Stimulated activated CD8-positive, alpha-beta memory T cell treated with anti-CD3 and anti-CD28 coated beads, Interleukin-12 subunit alpha, Interleukin-12 subunit beta, amount 100 ng/mL, for 4 hours (primary cell): ENCODE measurements around the gene PTPN13.

Experiments used
- DNase-seq: peaks from one replicate; pipeline ENCODE4 v3.0.0-alpha.2; 2020; ENCODE audit warnings: low read depth

PTPN13 gene

DNA sequence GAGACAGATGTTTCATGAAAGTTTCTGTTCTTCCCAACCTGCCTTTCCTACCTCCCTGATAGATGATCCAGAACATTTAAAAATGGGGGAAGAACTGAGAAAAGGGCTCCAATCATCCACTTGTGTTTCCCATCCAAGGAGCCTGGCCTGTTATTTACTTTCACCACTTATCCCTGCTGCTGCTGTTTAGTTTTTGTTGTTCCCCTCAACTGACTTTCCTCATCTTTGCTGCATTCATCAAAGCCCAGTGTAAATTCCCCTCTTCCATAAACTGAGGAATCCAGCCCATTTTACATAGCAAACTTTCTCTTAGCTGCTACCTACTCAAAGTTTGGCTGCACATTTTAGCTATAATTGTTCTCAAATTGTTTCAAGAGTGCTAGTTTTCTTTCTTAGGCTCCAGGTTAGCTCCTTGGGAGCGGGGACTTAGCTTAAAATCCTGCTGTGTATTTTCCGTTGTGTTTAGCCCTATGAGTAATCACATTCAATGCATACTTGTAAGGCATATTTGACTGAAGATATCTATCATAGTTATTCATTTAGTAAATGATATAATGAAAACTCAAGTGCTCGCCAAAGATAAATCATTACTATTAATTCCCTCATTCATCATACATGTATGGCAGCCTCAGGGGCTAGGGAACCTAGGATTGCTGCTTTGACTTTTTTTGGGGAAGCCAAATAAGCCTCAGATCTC lies 1.4 kb upstream of the PTPN13 start:
- DNase-seq = no peak

DNA sequence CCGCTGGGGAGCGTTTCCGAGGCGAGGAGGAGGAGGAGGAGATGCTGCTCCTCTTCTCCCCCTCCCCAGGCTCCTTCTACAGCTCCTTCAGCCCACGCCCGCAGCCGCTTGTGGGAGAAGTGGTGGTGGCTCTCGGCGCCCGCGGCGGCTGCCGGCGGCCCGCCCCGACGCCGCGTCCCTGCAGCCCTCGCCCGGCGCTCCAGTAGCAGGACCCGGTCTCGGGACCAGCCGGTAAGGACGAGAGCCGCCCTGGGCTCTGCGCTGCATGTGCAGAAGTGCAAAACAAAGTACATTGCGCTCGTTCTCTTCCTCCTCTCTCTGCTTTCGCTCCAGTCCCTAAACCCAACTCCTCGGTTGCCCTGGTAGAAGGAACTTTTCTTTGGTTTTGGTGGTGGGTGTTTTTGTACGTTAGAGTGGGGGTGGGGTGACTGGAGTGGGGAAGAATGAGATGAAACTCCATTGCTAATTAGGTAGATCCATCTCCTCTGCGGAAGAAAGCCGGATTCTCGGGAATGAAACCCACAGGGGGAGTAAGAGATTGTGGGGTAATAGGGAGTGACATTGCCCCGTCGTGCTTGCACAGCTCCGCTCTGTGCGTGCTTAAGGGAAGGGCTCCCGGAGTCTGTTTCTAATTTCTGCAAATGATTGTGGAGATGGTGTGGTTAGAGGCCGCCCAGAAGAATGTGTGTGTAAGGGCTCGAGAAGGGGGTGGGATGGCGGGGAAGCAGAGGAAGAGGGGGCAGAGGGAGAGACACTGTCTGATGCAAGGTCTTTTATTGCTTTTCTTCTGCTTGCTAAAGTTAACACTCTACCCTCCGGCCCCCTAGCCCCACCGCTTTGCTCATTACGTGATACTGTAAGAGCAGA lies 677 bp downstream of the PTPN13 start:
- DNase-seq = no peak

DNA sequence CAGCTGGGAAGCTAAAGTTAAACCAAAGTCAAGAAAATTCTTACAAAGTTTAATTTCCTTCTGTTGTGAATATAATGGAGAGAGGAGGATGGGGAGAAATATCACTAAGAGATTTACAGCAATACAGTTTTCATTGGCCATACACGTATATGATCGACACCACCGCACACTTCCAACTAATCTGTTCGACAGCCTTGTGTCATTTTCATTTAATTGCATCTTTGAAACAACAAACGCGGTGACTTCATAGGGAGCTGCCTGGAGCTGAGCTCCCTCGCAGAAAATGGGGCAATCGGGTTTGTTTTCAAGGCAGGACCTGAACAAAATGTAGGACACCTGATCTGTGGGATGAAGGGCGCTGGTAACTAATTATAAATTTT lies 1.3 kb downstream of the PTPN13 start:
- no peak for DNase-seq

DNA sequence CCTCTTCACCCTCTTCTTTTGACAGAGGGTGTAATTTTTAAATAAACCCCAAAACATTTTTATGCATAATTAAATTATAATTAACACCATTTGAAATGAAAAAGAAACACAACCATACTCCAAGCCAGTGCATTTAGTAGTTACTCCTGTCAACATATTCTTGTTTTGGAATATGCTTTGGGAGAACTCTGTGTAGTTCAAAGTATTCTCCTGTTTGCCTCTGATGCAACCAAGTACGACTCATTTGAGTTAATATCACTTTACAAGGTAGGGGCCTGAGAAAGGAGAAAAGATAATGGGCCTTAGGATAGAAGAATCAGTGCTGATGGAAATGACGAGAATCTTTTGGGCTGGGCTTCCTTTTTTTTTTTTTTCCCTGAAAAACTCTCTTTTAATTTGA lies 2.7 kb downstream of the PTPN13 start:
- no peak for DNase-seq

DNA sequence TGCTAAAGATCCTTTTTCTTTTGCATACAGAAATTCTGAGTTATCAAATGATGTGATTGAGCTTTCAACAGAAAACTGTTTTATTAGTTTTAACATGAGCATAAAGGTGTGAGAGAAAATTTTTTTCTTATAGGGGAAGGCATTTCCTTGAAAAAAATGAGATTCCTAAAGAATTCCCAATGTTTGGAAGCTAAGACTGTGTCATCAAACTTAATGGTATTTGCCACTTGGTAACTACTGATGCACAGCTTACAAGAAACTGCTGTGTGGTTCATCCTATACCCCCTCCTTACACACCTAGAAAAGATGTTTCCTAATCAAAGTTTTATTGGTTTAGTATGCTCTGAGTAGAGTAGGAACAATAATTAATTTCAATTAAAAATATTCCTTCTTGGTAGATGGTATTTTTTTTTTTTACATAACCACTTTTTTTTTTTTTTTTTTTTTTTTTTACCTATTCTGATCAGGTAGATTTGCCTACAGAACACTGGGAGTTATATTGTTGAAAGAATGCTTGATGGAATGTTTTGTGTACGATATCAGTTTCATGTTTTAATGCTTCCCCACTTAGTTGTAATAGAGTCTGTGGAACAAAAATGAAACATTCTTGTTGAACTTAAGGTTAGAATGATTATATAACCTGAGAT lies 6.0 kb downstream of the PTPN13 start:
- no peak for DNase-seq

DNA sequence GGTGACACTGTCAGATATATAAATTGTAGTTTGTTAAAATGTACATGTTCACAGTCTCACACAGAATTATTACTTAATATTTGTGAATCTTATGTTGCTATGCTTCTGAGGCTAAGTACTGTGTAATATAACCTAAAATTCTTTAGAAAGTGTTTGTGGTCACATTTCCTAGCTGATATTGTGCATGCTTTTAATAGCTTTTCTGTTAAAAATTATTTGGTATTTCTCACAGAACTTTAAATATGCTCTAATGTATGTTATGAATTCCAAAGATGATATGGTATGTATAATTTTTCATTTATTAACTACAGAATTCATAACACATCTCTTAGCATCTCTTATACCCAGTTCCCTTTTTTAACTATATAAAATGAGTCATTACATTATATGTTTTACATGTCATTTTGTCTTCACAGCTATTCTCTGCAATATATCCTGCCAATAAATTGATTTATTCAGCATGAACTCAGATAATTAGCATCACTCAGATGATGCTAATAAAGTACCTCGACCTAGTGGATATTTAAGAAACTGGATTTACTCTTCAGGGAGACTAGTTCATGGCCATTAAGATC lies 9.3 kb downstream of the PTPN13 start:
- no peak for DNase-seq

DNA sequence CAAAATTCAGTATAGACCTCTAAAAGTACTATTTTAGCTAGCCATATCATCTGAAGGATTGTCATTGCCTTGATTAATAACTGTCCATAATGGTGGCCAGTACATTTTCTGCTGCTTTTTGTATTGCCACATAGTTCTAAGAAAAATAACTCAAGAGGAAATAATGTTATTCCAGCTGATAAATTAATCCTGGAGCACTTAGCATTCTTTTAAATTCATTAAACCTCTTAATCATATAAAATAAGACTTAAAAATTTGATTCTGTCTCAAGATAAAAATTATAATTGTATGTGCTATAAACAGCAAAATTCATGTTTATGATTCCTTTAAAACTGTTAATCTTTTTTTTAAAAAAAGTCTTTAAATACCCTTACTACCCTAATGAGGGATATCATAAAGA lies 12.7 kb downstream of the PTPN13 start:
- no peak for DNase-seq

DNA sequence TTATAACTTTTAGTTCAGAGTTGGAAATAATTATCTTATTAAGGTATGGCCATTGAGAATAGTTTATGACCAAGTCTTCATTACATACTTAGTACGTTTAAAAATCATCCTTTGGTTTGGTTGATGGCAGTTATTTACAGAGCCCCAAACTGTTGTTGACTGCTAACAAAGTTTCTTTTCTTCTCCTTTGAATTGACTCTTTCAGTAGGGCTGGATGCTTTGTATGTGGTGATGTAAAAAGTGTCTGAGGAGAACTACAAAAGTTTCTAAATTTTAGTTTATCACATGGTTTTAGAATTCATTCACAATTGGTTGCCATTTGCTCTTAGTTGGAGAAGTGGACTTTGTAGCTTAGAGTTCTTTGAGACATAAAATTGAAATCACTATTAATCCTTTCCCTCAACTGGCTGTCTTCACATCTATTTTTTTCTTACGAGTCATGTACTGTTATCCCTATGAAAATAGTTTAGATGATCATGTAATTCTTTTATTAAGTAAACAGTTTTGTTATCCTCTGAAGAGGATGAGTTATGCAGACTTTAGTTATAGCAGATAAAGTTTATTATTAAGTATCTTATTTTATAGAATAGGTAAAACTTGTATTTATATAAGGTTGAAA lies 14.8 kb downstream of the PTPN13 start:
- DNase-seq = no peak

DNA sequence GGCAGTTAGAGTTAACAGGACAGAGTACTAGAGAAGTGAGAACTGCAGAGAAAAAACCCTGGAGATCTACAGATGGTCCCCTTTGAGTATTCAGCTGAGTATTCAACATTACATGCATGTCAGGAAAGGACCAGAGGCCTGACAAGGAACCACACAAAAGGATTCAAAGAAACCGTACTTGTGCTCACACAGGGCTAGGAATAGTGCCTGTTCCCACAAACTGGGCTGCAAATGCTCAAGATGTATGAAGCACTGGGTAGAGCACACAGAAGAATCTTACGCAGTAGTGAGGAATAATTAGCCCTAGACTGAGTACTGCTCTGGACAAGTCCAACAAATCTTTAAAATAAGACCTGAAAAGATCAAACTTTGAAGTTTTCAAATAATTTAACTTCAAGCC lies 17.6 kb downstream of the PTPN13 start:
- DNase-seq = no peak

DNA sequence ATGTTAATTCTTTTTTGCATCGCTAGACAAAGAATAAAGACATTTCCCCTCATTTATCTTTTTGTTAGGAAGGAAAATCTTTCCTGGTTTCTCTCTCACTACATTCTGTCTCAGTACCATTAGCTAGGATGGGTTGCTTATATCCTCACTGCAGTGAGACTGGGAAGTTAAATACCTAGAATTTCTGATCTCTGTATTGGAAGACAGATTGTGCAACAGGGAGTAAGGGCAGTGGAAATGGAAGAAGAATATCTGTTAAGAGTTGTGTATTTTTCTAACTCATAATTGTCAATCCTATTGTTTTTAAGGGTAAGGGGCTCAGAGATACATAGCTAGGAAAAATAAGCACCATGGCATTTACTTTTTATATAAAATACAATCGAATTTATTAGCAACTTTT lies 19.6 kb downstream of the PTPN13 start:
- DNase-seq = no peak

DNA sequence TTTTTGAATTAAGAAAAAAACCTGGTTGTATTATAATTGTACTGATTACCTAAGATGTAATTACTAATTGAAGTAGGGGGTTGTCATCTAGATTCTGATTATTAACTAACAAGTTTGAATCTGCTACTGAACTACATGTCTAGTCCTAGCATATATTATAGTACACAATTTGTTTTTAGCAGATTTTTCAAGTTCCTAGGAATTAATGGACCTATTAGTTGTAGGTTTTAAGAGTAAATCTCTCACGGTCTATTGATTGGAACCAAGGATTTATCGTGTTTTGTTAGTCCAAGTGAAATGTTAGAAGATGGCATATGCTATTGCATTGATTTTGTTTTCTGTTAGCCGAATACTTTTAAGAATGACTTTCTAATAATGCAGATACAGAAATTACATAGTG lies 20.8 kb downstream of the PTPN13 start:
- no peak for DNase-seq

DNA sequence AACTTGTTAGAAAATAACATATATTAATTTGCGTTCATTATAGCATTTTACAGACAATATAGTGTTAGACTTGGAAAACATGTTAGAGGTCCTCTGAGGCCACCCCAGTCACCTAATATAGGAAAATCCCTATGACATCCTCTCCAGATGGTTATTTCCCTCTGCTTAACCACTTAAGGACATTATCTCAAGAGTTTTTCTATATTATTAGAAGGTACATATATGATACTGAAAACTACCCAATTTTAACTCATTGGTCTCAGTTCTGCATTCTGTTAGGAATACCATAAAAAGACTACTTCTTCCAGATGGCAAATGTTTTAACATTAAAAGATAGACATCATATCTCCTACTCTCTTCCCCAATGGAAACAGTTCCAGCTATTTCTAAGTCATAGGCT lies 21.4 kb downstream of the PTPN13 start:
- DNase-seq = no peak

DNA sequence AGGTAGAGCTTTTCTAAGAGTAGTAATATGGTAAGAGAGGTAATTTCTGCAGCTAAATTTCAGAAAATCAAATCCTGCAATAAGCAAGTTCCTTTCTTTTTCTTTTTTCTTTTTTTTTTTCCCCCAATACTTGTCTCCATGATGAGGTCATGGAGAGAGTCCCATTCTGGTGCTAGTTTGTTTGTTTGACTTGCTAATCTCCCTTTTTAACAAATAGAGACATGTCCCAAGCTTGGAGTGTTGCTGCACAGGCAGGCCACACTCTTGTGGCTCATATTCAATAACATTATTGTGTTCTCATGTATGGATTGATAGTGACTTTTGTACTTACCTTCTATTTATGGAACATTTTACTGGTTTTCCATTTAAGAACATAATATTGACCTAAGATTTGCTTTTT lies 25.5 kb downstream of the PTPN13 start:
- no peak for DNase-seq

DNA sequence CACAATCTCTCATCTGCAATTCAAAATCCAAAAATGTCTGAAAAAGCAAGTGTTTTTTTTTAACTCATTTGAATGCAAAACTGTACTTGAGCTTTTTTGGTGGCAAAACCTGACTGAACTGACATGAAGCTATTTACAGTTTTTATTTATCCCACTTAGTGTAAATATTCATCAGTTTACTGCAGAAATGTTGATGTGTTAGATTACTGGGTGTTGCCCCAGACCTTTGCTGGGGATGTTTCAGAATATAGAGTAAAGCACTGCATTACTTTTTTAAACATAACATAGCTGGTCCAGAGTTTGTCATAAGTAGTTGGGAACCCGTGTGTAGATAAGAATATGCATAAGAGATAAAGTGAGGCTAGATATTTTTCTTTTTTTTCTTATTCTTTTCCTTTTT lies 27.3 kb downstream of the PTPN13 start:
- DNase-seq = no peak

DNA sequence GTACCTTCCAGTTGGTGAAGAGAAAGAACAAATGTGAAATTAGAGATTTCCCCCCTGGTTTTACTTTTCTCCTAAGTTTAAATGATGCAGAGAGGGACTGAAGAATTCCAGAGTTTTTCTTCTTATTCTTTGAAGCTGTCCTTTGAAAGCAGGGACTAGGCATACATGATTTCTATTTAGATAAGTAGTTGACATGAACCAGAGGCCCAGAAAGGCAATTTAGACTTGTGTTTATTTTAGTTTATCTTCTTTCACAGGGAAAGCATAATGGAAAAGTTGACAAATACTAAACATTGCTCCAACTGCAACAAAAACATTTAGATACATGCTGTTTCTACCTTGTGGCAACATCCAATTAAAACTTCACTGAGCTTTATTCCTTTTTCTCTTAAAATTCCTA lies 32.0 kb downstream of the PTPN13 start:
- DNase-seq = no peak

DNA sequence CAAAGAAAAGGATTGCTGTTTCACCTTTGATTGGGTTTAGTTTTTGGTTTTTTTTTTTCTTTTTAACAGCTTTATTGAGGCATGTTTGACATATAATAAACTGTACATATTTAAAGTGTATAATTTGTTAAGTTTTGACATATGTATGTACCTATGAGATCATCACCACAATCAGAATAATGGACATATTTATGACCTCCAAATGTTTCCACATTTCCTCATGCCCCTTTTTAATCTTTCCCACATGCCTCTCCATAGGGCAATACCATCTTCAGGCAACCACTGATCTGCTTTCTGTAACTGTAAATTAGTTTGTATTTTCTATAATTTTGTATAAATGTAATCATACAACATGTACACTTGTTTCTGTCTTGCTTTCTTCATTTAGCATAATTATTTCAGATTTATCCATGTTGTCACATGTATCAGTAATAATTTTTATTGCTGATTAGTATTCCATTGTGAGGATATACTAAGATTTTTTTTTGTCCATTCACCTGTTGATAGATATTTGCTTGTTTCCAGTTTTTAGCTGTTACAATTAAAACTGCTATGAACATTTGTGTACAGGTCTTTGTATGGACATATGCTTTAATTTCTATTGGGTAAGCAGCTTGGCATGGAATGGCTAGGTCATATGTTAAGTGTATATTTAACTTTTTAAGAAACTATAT lies 33.5 kb downstream of the PTPN13 start:
- DNase-seq = no peak

DNA sequence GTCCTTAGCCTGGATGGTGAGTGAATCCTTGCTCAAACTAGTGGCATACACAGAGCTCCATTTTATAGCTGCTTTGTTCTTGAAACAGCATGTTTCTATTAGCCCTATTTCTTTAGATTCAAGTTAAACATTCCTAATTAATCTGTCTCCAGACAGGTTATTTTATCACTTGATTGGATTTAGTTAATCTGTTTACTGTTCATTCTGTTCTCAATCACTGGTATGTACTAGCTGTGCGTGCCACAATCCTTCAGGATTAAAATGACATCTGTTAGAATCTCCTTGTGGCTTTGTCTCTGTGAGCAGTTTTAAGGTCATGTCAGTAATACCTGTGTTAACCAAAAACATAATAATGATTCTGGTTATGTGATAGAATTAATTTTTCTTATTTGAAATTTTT lies 36.5 kb downstream of the PTPN13 start:
- no peak for DNase-seq

DNA sequence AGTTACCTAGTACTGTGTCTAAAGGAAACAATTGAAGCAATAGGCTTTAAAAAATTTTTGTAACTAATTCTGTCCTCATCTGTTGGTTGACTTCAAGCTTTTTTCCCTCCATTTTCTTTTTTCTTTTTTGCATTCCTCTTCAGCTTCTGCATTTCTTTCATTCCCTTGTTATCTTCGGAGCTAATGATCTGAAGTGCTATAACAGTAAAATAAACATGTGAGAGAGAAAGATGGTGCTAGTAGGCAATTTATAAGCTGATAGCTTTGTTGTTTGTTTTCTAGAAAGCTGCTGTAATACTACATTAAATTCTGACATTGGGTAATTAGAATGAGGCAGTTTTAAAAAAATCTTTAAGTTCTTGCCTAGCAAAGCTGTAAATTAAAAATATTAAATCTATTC lies 37.1 kb downstream of the PTPN13 start:
- DNase-seq = no peak

DNA sequence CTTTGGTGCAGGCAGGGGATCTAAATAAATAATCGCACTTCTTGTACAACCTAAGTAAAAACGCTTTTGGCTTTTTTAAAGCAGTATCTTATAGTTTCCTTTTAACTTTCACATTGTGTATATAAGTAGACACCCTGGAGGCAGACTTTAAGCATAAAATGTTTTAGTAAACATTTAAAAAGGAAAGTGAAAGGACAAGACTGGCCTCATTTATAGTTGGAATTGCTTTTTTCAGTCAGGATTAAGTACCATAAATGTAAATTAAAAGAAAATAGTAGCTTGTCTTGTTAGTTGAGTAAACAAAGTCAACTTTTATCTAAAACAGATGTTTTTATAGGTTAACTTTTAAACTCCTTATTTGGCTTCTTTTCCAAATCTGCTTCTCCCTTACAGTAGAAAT lies 39.7 kb downstream of the PTPN13 start:
- DNase-seq = no peak

DNA sequence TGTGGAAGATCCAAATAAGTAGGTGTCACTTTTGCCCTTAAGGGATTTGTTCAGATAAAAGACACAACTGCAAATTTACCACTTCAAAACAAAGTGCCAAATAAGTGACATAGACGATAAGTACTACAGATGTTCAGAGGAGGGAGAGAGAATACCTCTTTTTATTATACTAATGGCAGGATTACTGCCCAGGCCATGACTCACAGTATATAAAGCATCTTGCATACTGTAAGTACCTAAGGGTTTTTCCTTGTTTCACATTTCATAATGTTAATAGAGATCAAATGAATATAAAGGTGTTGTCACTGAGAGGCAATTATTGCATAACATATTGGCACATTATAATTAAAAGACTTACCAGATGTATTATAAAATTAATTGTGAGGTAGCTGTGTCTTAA lies 46.4 kb downstream of the PTPN13 start:
- no peak for DNase-seq

DNA sequence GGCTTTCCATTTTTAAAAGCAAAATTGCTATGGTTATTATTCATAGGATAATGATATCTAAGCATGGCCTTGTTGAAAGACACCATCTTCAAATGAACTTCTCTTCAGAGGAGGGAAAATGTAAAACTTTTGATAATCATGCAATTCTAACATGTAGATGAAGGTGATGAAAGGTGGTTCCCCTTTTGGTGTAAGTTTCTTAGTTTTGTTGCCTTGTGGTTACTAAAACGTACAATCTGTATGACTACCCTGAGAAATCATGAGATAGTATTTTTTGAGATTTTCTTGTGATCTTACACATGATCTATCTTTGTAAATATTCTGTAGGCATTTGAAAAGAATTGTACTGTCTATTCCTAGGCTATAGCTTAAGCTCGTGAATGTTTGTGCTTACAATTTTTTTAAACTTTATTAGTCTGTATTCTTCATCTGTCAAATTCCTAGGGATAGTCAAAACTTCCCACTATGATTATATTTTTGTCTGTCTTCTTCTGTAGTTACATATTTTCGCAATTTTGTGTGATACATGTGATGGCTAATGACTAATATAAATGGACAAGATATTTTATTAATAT lies 47.5 kb downstream of the PTPN13 start:
- no peak for DNase-seq

DNA sequence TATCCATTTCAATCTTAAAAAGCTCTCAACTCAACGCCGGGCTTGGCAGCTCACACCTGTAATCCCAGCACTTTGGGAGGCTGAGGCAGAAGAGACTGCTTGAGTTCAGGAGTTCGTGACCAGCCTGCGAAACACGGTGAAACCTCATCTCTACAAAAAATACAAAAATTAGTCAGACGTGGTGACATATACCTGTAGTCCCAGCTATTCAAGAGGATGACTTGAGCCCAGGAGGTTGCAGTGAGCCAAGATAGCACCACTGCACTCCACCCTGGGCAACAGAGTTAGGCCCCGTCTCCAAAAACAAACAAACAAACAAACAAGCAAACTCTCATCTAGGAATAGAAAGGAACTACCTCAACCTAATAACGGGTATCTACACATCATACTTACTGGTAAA lies 50.8 kb downstream of the PTPN13 start:
- DNase-seq = no peak
